GM15510 (cell line): ENCODE results near the gene HS3ST3A1.

ENCODE experiments used
- POLR2A ChIP-seq: IDR thresholded peaks from 3 replicates; pipeline ENCODE4 v1.6.1; 2011; ENCODE audit warnings: borderline replicate concordance; ENCODE audit not compliant: insufficient read length; ENCODE audit errors: extremely low read depth

HS3ST3A1 gene

DNA sequence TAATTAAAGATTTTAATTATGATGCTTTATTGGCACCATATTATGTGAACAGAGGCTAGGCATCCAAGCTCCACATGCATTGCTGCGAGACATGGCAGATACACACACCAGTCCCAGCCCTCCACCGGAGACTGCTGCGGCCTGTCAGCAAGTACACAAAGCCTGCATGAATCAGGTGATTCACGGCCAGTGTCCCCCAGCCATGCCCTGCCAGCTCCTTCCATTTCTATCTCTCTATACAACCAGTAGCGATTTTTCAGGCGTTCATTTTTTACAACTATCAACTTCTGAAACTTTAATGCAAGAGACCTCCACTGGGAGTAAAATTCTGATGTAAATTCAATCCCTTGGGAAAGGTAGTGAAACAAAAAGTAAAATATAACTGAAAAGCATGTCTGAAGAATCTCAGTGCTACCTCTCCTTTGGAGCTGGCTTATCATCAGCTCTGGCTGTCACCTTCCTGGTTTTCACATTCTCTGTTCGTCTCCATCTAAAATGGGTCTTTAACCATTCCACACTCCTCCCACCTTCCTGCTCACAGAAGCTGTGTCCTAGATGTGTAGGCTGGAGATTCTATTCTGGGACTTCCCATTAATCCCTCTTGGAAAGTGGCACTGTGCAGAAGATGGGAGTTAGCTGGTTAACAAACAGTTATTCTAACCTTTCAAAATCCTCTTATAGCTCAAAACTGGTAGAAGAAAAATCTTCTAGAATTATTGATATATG is 32.2 kb downstream of the HS3ST3A1 start:
- no peak for TF ChIP-seq POLR2A

DNA sequence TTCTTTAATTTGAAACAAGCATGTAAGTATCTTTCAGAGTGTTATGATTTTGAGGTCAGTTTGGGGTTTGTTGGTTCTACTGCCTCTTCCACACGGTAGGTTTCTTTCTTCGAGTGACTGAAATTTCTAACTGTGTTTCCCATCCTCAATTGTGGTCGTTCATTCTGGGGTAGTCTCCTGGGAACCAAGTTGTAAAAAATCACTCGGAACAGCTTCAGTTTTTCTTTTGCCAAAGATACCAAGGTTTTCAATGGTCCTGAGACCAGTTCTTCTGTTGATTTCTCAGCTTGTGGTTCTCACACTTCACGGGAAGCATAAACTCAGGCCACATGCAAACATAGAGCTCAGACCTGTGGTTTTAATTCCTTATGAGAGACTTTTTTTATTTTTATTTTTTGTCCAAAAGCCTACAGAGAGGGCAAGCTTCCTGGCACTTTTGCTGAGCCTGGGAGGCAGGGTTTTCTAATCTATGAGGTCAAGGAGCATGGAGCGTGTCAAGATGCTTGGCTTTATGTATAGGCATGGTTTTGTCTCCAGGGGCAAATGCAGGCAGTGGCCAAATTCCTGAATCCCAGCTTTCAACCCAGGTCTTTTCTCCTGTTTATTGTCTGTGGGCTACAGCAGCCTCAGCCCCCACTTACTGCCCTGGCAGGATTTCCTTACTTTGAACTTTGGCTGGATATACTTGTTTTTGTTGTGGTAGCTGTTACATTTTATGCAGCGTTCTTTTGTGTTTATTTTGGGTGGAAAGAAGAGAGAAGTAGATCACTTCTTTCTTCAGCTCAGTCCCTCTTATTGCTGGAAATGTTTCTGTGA is 32.9 kb downstream of the HS3ST3A1 start:
- no peak for TF ChIP-seq POLR2A

DNA sequence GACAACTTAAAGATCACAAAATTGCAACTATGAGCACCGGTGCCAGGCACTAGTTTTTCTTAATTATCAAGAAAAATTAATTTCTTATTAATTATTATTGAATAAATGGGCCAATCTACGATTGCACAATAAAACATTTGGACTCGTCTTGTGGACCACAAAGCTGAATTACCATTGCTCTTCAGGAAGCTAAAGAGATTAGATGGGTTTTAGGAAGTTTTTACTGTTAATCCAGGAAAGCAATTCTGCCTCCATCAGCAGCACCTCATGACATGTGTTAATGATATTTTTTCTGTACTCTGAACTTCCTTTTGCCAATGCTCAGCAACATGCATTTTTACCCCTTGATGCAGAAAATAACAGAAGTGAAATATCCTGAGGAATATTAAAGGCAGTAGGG is 37.9 kb downstream of the HS3ST3A1 start:
- TF ChIP-seq POLR2A, result no peak

DNA sequence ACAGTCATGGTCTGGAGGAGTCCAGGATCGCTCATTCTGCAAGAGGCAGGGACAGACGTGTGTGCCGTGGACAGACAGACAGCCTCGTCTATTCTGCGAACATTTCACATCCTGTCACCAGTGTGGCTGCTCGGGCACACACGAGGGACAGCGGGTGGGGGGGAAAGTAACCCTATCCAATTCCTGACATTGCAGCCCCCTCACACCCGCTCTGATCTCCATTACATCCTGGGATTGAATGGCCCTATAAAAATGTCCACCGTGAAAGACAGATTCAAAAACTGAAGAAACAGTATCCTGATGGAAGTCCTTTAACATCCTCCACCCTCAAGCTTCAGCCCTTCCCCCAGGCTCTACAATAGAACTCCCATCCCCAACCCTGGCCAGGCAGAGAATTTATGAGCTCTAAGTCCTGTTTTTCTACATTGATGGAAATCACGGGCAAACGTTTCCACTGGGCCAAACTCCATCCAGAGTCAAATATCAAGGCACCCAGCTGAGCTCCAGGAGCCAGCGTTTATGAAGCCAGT is 39.4 kb downstream of the HS3ST3A1 start:
- TF ChIP-seq POLR2A, result no peak

DNA sequence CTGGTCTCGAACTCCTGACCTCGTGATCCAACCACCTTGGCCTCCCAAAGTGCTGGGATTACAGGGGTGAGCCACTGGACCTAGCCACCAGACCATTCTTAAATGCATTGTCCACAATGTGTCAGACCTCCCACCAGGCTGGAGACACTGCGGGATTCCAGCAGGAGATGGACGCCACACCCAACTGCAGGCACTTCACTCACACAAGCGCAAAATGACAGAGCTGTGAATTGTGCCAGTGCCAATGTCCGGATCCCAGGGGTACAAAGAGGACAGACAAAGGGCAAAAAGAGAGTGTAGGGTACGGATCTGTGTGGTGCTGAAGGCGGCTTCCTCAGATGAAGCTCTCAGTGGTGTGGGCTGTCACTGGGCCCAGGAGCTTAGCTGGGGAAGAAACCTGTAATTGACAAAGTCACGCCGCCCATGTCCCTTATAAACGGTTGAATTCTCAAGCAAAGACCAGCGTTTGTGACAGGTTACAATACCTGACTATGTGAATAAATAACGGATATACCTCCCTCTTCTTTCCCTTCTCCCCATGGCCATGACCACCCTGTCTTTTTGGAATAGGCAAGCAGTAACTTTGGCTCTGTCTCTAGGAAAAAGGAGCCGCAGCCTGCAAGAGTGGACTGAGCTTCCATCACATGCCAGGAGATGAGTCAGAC is 40.0 kb downstream of the HS3ST3A1 start:
- TF ChIP-seq POLR2A, result no peak

DNA sequence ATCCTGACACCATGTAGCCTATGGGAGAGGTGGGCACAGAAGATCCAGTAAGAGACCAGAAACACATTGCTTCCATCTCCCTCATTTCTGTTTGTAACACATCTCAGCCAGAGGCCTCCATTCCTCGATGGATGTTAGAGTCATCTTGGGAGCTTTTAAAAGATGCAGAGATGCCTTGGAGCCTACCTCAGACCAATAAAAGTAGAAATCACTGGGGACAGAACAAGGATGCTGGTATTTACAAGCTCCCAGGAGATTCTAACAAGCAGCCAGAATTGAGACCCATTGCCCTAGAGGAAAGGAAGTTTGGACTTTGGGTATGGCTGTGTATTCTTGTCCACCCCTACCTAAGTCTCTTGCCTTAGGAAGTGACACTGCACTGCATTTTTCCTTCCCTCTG is 40.8 kb downstream of the HS3ST3A1 start:
- TF ChIP-seq POLR2A, result no peak

DNA sequence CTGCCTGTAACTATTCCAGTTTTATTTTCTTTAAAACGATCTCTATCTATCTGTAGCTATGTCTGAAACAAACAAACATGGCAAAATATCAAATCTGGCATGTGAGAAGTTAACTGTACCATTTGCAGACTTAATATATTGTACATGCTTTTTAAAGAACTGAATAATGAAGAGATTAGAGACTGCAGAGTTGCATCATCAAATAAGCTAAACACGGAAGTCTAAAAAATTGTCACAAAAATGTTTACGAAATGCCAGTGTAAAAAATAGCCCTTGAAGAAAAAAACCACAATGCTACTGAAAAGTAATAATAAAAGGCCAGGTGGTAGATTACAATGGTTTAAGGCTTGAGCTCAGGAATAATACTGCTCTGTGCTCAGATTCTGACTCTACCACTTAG is 43.1 kb downstream of the HS3ST3A1 start:
- no peak for TF ChIP-seq POLR2A

DNA sequence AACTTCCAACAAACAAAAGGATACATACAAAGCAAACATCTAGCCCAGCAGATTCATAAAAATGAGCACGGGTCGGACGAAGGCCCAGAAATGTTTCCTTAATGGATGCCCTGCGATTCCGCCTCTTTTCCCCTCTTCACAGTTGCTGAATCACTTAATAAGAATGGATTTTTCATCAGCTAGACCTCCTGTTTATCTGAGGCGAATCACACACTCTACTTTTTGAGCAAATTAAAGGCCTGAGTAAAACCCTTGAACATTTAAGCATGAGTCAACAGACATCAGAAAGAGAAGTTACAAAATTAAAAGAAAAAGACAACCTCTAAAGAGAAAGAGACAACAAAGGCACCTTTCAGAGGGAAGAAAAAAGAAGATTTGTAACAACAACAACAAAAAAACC is 44.7 kb downstream of the HS3ST3A1 start:
- no peak for TF ChIP-seq POLR2A

DNA sequence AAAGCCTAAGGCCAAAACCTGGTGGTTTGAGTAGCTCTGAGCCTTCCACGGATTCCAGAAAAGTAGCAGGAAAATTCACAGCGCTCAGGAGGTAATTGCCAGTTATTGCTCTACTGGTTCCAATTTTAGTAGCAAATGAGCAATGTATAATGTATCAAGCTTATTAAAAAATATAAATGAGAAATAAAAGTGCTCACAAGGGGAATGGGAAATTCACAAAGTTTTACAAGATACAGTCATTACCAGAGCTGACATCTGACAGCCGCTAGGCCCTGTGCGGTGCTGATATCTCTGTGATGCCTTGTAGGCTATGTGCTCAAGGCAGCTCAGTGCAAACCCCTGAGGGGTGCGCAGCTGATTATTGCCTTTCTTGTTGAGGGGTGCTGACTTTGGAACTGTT is 47.5 kb downstream of the HS3ST3A1 start:
- no peak for TF ChIP-seq POLR2A

DNA sequence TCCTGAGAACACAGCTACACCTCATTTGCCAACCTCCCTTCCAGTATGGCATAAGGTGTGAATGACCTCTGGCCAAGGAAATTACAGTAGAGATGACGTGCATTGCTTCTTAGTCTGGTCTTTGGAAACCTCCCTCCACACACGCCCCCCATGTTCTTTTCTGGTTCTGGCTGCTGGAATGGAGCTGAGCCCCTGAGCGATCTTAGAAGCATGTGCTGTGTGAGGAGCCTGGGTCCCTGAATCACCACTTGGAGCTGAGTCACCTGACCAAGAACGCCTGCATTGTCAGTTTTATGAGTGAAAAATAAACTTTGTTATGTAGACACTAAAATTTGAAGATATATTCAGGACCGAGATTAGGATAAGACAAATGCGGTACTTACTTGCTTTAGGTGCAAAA is 51.4 kb downstream of the HS3ST3A1 start:
- TF ChIP-seq POLR2A, result no peak

DNA sequence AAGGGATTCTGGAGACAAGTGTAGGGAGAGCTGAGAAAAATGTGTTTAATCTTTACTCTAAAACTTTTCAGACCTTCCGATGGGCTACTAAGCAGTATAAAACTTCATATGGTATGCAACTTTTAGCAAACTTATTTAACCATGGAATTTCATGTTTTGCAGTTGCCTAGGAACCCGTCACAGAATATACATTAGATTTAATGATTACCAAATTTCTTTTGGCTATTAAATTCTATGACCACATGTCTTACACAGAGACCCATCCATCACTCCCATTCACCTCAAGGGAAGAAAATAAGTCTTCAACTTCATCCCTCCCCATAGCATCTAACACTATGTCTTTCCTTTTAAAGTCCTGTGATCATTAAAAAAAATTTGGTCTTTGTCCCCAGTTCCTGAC is 54.9 kb downstream of the HS3ST3A1 start:
- no peak for TF ChIP-seq POLR2A

DNA sequence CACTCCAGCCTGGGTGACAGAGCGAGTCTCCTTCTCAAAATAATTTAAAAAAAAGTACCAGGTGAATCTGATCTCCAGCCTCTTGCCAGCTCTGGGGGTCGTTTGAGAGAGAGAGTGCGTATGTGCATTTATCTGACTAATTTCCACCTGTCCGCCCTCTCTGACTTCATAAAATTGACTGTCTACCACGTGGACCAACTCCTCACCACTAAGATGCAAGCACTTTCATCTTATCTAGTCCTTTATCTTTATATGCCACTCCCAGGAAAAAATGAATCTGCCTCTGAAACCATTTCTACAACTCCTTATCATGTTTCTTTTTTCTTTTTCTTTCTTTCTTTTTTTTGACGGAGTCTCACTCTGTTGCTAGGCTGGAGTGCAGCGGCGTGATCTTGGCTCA is 55.8 kb downstream of the HS3ST3A1 start:
- no peak for TF ChIP-seq POLR2A

DNA sequence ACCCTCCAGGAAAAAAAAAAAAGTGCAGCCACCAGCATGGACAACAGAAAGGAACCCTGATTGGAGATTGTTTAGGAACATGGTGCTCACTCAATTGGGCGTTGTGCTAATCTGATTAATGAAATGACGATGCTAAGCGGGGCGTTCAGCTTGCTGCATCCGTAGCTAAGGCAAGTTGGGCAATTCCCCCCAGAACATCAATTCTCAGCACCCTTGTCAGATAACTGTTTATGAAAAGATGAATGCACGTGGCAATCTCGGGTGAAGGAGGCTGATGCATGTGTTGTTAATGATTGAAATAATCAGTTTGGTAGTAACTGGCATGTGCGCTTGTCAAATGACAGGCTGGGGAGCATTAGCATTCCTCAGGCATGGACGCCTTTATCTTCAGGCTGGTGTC is 57.0 kb downstream of the HS3ST3A1 start:
- TF ChIP-seq POLR2A, result no peak

DNA sequence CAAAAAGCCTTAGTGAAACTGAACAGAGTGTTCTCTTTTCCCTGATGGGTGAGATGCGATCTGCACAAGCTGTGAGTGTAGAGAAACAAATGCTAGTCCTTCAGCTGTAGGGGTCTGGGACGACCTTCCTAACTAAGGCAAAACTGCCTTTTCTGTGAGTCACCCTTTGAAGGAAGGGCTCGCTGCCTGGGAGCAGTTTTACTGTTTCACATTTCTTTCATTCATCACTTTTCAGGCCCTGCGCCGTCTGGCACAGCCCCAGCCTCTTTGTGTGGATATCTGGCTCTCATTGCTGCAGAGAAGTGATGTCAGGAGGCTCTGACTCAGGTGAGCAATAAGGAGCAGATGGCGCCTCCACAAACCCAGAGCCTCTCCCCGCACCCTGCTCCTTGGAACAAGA is 57.4 kb downstream of the HS3ST3A1 start:
- no peak for TF ChIP-seq POLR2A

DNA sequence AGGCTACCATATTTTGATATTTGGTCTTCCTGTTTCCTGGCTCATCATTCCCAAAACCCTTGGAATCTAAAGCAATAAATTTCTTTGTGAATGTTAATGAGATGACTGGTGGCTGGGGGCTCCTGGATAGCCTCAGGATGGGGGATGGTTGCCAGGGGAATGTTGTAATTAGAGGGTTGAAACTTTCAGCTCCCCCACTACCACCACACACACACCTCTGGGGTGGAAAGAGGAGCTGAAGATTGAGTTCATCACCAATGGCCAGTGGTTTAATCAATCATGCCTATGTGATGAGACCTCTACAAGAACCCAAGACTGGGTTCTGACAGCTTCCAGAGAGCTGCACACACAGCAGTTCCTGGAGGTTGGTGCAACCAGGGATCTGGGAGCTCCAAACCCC is 59.1 kb downstream of the HS3ST3A1 start:
- no peak for TF ChIP-seq POLR2A

DNA sequence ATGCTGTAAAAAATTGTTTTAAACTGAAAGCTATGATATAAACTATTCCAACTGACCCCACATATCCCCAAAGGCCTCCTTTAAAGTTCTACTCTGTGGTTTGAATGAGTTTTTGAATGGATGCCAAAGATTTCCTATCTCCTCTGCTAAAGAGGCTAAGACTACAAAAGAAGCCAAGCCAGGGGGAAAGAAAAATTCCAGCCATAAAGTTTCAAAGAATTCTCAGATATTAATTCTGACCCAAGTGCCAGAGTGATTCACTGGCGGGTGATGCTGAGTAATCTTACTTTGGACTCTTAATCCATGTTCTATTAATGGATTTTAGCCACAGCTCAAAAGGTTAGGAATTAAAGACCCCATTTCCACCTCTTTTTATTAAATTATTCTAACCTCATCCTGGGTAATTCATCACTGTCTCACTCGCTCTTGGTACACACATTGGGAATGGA is 60.7 kb downstream of the HS3ST3A1 start:
- TF ChIP-seq POLR2A, result no peak

DNA sequence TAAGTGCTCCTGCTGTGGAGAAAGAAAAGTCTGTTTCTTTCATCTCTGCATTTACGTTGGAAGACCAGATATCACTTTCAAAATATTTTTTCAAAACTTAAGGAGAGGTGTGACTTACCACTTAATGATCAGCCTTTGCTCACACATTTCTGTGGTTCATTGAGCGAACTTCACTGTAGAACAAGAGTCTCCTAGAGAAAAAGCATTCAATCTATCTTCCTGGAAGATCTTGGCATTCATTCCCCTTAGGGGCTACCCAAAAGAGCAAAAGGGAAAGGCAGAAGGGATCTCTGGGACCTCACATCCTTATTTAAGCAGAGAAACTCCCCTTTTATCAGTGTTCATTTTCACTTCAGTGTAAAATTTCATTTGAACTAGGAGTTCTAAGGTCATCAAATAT is 61.2 kb downstream of the HS3ST3A1 start:
- TF ChIP-seq POLR2A, result no peak
